Measurements from ENCODE around the gene ITGB6.

DNA sequence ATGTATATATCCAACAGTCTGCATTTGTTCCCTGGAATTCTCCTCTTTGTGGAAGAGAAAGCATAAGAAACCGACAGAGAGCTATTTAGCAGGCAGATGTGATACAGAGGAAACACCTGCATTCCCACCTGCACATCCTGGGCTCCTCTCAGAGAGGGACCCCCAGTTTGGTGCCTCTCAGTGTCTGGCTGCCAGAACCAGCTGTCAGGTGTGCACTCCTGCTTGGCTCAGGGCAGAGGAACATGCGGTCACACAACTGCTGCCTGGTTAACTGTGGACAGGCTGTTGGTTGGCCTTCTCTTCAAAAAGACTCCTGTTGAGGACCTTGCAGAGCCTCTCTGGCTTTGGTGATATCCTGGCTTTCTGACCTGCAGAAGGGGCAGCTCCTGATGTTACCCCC, 54.6 kb downstream of the ITGB6 start:
- TF ChIP-seq, protein P1, sequence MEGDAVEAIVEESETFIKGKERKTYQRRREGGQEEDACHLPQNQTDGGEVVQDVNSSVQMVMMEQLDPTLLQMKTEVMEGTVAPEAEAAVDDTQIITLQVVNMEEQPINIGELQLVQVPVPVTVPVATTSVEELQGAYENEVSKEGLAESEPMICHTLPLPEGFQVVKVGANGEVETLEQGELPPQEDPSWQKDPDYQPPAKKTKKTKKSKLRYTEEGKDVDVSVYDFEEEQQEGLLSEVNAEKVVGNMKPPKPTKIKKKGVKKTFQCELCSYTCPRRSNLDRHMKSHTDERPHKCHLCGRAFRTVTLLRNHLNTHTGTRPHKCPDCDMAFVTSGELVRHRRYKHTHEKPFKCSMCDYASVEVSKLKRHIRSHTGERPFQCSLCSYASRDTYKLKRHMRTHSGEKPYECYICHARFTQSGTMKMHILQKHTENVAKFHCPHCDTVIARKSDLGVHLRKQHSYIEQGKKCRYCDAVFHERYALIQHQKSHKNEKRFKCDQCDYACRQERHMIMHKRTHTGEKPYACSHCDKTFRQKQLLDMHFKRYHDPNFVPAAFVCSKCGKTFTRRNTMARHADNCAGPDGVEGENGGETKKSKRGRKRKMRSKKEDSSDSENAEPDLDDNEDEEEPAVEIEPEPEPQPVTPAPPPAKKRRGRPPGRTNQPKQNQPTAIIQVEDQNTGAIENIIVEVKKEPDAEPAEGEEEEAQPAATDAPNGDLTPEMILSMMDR (IDR thresholded peaks at IDR 0.05 in 4 of 5, conservative IDR thresholded peaks at IDR 0.05 in 1 of 5), result no peak
- no peak for TF ChIP-seq POLR2A (IDR thresholded peaks at IDR 0.05)
